Prostate gland (tissue), 2 donors: ENCODE data around the gene CACNA2D1.

ENCODE experiments used
- POLR2A ChIP-seq: fragments of 450-650 bp; IDR thresholded peaks from one replicate; pipeline ENCODE4 v1.6.1; 2016; ENCODE audit warnings: antibody characterized with exemption, mild to moderate bottlenecking
- POLR2AphosphoS5 ChIP-seq: sonication (generic); formaldehyde crosslinking; IDR thresholded peaks from one replicate; pipeline ENCODE4 v1.6.1; 2017; ENCODE audit warnings: antibody characterized with exemption
- TF ChIP-seq, protein P1 (sequence below), 4 experiments: fragments of 200-600 bp in 2 of 4; fragments of 450-650 bp in 2 of 4; sonication (generic) in 2 of 4; IDR thresholded peaks; 1 replicate in 3 of 4; 2 replicates in 1 of 4; pipeline ENCODE4 v1.5.1; 2016 to 2019; ENCODE audit warnings: antibody characterized with exemption in 4 of 4, mild to moderate bottlenecking in 2 of 4, moderate library complexity in 2 of 4

DNA sequence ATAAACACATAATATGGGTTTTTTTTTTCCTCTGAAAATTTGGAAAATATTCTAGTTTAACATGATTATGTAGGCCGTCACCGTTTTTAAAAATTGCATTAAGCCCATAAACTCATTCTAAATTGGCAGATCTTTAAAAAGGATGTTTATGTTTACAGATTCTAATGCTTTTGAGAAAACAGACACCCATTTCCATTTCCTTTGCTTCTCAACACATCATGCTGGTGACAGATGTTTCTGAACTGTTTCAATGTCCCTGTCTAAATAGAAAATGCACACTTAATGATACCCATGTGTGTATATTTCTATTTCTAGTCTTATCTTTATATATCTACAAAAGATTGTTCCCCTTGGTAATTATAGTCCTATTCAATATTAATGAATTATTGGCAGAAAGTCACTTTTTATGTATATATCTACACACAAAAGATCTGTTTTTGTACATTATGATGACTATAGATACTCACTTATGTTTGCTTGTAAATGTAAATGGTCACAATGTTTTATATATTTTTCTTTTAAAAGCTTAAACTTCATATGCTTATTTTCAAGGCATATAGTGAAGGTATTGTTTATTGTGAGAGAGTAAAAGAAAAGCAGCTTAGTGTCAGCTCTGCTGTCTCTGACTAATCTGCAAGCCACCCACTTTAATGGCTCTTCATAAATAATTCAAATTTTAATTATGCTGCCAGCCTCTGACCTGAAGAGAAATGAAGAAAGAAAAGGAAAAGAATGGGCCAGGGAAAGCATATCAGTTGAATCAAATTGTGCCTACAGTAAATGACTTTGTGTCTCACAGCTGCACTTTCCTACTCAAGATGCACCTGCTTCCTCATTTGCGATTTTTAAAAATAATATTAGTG is 179.4 kb downstream of the CACNA2D1 start:
- TF ChIP-seq, protein P1, sequence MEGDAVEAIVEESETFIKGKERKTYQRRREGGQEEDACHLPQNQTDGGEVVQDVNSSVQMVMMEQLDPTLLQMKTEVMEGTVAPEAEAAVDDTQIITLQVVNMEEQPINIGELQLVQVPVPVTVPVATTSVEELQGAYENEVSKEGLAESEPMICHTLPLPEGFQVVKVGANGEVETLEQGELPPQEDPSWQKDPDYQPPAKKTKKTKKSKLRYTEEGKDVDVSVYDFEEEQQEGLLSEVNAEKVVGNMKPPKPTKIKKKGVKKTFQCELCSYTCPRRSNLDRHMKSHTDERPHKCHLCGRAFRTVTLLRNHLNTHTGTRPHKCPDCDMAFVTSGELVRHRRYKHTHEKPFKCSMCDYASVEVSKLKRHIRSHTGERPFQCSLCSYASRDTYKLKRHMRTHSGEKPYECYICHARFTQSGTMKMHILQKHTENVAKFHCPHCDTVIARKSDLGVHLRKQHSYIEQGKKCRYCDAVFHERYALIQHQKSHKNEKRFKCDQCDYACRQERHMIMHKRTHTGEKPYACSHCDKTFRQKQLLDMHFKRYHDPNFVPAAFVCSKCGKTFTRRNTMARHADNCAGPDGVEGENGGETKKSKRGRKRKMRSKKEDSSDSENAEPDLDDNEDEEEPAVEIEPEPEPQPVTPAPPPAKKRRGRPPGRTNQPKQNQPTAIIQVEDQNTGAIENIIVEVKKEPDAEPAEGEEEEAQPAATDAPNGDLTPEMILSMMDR (IDR thresholded peaks at IDR 0.05), result no peak
- TF ChIP-seq POLR2A, result no peak
- TF ChIP-seq POLR2AphosphoS5, result no peak
